DMS153 treated with DMSO at 0.1 percent for 48 hours (cell line): ENCODE measurements around the gene SHH.
"Not testable (repeated sequence)": the region's sequence is repeated elsewhere in the genome, so short reads cannot be mapped to it uniquely, and the experiment has no call there.

Experiments
- DNase-seq: peaks from one replicate; lab custom pipeline; 2025; ENCODE audit not compliant: unreplicated experiment; lab: John Stamatoyannopoulos, UW

The SHH gene

GRCh38 chr7:155820788-155821187 is 8.5 kb upstream of the SHH start:
- no peak for DNase-seq

GRCh38 chr7:155820246-155820645 is 8.0 kb upstream of the SHH start:
- DNase-seq = no peak

GRCh38 chr7:155819186-155819585 is 6.9 kb upstream of the SHH start:
- DNase-seq = no peak

- no peak for DNase-seq
Measured at GRCh38 chr7:155818820-155819168, 6.5 kb upstream of the SHH start.

- DNase-seq = no peak
Measured at GRCh38 chr7:155818154-155818819, 6.0 kb upstream of the SHH start.

- not testable (repeated sequence) for DNase-seq
Measured at GRCh38 chr7:155817515-155817914, 5.3 kb upstream of the SHH start.

- DNase-seq = no peak
Measured at GRCh38 chr7:155816996-155817395, 4.7 kb upstream of the SHH start.

- no peak for DNase-seq
Measured at GRCh38 chr7:155816192-155816508, 3.9 kb upstream of the SHH start.

GRCh38 chr7:155815332-155816191 is 3.3 kb upstream of the SHH start:
- DNase-seq = peak; percentile 12

- no peak for DNase-seq
Measured at GRCh38 chr7:155814316-155815276, 2.3 kb upstream of the SHH start.

- no peak for DNase-seq
Measured at GRCh38 chr7:155813546-155814315, 1.5 kb upstream of the SHH start.

- no peak for DNase-seq
Measured at GRCh38 chr7:155813125-155813524, 862 bp upstream of the SHH start.

- DNase-seq = no peak
Measured at GRCh38 chr7:155811560-155811894, 736 bp downstream of the SHH start.

- DNase-seq = no peak
Measured at GRCh38 chr7:155810770-155811559, 1.3 kb downstream of the SHH start.

- no peak for DNase-seq
Measured at GRCh38 chr7:155809947-155810769, 2.1 kb downstream of the SHH start.

GRCh38 chr7:155809332-155809946 is 2.8 kb downstream of the SHH start:
- DNase-seq = no peak

- no peak for DNase-seq
Measured at GRCh38 chr7:155808549-155809331, 3.5 kb downstream of the SHH start.
